Retinal pigment epithelial cell (primary cell): ENCODE data around the gene EFCAB12.
"Not testable (repeated sequence)": the region's sequence is repeated elsewhere in the genome, so short reads cannot be mapped to it uniquely, and the experiment has no call there.

Experiments used
- DNase-seq: peaks from one replicate; pipeline ENCODE4 v3.0.0-alpha.2; 2010; ENCODE audit warnings: low read depth
- H3K4me3 ChIP-seq: 2 replicates; pipeline ENCODE4 v1.5.1; 2011; ENCODE audit warnings: mild to moderate bottlenecking, low read length, control low read depth, moderate library complexity
- TF ChIP-seq, protein P1 (sequence below): conservative IDR thresholded peaks from 2 replicates; pipeline ENCODE4 v1.5.1; 2011; ENCODE audit warnings: low read depth, low read length, control low read depth, inconsistent platforms

EFCAB12 gene

GRCh38 chr3:129413687-129414506 lies 14.5 kb downstream of the EFCAB12 start:
- H3K4me3 ChIP-seq: no peak overlapping the region
- TF ChIP-seq, protein P1, sequence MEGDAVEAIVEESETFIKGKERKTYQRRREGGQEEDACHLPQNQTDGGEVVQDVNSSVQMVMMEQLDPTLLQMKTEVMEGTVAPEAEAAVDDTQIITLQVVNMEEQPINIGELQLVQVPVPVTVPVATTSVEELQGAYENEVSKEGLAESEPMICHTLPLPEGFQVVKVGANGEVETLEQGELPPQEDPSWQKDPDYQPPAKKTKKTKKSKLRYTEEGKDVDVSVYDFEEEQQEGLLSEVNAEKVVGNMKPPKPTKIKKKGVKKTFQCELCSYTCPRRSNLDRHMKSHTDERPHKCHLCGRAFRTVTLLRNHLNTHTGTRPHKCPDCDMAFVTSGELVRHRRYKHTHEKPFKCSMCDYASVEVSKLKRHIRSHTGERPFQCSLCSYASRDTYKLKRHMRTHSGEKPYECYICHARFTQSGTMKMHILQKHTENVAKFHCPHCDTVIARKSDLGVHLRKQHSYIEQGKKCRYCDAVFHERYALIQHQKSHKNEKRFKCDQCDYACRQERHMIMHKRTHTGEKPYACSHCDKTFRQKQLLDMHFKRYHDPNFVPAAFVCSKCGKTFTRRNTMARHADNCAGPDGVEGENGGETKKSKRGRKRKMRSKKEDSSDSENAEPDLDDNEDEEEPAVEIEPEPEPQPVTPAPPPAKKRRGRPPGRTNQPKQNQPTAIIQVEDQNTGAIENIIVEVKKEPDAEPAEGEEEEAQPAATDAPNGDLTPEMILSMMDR: no peak
- DNase-seq: peak; percentile 58

- not testable (repeated sequence) for DNase-seq, H3K4me3 ChIP-seq
Measured at GRCh38 chr3:129413238-129413637, 15.2 kb downstream of the EFCAB12 start.

DNA sequence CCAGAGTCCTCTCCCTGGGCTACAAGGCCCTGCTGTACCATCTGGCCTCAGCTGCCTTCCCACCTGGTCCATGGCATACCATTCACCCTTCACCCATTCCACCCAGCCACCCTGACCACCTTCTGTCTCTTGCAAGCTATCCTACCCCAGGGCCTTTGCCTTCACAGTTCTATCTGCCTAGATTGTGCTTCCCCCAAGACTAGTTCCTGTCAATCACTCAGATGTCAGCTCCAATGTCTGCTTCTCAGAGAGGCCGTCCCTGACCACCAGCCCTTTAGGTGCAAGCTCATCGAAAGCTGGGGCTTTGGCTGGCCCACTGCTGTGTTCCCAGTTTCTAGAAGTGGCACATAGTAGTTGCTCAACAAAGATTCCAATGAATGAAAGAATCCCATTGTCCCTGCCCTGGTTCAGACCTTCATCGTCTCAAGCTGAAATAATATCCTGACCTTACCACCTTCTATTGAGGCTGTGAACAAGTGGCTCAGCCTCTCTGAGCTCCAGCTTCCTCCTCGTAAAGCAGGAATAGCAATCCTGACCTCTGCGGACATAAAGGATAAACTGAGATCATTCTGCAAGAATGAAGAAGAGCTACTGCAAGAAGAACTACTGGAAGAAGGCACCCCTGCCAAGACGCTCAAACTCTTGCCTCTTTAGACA lies 15.8 kb downstream of the EFCAB12 start:
- TF ChIP-seq, protein P1: no peak
- no peak overlapping the region for H3K4me3 ChIP-seq
- DNase-seq: no peak

DNA sequence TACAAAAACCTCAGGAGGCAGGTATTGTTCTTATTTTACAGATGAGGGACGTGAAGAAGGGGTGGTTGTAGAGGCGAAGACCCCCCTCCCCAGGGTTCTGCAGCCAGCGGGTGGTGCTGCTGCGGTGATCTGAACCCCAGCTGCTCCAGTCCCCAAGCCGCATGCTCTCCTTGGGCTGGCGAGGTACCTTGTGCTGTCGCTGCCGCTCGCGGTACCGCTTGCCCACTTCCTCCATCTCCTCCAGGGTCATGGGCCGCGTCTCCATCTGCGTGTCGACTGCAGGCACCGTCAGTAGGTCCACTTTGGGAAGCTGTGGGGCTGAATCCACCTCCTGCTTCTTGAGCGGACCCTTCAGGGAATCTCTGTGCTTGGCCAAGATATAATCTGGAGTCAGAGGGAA lies 17.5 kb downstream of the EFCAB12 start:
- no peak overlapping the region for H3K4me3 ChIP-seq
- no peak for DNase-seq
- TF ChIP-seq, protein P1: no peak

- DNase-seq: no peak
- TF ChIP-seq, protein P1: no peak
- no peak overlapping the region for H3K4me3 ChIP-seq
Measured at GRCh38 chr3:129409541-129409940, 18.9 kb downstream of the EFCAB12 start.

DNA sequence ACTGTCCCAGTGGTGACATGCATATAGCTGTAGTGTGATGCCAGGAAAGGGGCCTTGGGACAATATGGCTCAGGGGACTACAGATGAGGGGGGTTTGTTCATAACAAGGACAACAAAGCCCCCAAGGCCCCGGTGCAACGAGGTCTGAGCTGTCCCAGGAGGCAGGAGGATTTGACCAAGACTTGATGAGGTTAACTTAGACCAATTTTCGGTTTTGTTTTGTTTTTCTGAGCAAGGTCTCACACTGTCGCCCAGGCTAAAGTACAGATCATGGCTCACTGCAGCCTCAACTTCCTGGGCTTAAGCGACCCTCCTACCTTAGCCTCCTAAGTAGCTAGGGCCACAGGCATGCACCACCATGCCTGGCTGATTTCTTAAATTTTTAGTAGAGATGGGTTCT lies 23.8 kb downstream of the EFCAB12 start:
- TF ChIP-seq, protein P1: no peak
- H3K4me3 ChIP-seq: no peak overlapping the region
- DNase-seq: no peak

DNA sequence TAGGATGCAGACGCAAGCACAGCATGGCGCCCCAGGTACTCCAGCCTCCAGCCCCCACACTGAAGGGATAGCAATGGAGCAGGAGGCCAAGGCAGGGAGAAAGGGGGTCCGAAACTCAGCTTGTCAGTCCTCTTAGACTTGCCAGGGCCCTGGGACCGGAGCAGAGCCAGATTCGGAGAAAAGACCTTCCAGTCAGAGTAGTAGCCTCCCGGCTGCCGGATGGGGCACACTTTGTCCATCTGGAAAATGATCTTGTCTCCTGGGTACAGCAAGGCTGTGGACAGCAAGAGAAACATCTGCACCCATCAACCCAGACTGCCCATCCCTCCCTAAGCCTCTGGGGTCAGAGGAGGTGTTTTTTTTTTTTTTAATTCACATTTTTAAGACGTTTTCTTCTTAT lies 24.3 kb downstream of the EFCAB12 start:
- no peak overlapping the region for H3K4me3 ChIP-seq
- no peak for DNase-seq
- TF ChIP-seq, protein P1: no peak
